Neural progenitor cell (in vitro differentiated cells): ENCODE results near the gene TRUB1.

Experiments
- CTCF ChIP-seq: fragments of 200-600 bp; sonication (generic); IDR thresholded peaks from 2 replicates; pipeline ENCODE4 v1.5.1; 2017; ENCODE audit warnings: antibody characterized with exemption, mild to moderate bottlenecking
- EZH2phosphoT487 ChIP-seq: fragments of 200-600 bp; sonication (generic); IDR thresholded peaks from 2 replicates; pipeline ENCODE4 v1.6.1; 2017; ENCODE audit warnings: antibody characterized with exemption

GRCh38 chr10:115001506-115002381, 63.7 kb downstream of the TRUB1 start:
- TF ChIP-seq CTCF (no peak), EZH2phosphoT487 (no peak)
